Tibial nerve (tissue), 4 donors: Measurements from ENCODE around the gene TRIP11. TPM values are rescaled to one million over a fixed set of nuclear protein-coding genes. Genes with fewer than 3 reads are reported as not detected.

Experiments
- DNase-seq, 2 donors: peaks; one replicate each; pipeline ENCODE4 v3.0.0-alpha.2; 2019; ENCODE audit warnings: low spot score in 2 of 2
- H3K27ac ChIP-seq, 4 donors: fragments of 200-600 bp; sonication (generic) in 3 of 4; one replicate each; pipeline ENCODE4 v1.5.1; 2017 to 2019; ENCODE audit warnings: mild to moderate bottlenecking in 1 of 4
- H3K27me3 ChIP-seq, 2 donors: fragments of 200-600 bp; sonication (generic) in 1 of 2; one replicate each; pipeline versions ENCODE4 v1.5.1 to v1.6.0; 2017 to 2019
- H3K36me3 ChIP-seq, 3 donors: fragments of 200-600 bp; sonication (generic); one replicate each; pipeline ENCODE4 v1.5.1; 2018 to 2019
- H3K4me1 ChIP-seq, 4 donors: fragments of 200-600 bp; sonication (generic) in 3 of 4; one replicate each; pipeline ENCODE4 v1.5.1; 2017 to 2019
- H3K4me3 ChIP-seq, 4 donors: fragments of 200-600 bp; sonication (generic) in 3 of 4; one replicate each; pipeline ENCODE4 v1.5.1; 2017 to 2019; ENCODE audit warnings: mild to moderate bottlenecking in 1 of 4, moderate library complexity in 1 of 4
- H3K9me3 ChIP-seq, 4 donors: fragments of 200-600 bp; sonication (generic) in 3 of 4; one replicate each; pipeline ENCODE4 v1.5.1; 2017 to 2019
- CTCF ChIP-seq, 5 experiments: fragments of 200-600 bp in 3 of 5; fragments of 450-650 bp in 2 of 5; sonication (generic) in 3 of 5; IDR thresholded peaks; one replicate each; pipeline ENCODE4 v1.5.1; 2016 to 2019; ENCODE audit warnings: antibody characterized with exemption in 5 of 5, mild to moderate bottlenecking in 3 of 5, moderate library complexity in 2 of 5
- EP300 ChIP-seq, 2 donors: sonication (generic); formaldehyde crosslinking; IDR thresholded peaks; one replicate each; pipeline ENCODE4 v1.6.1; 2017; ENCODE audit warnings: antibody characterized with exemption in 2 of 2, mild to moderate bottlenecking in 1 of 2
- POLR2A ChIP-seq, 2 donors: fragments of 450-650 bp; IDR thresholded peaks; one replicate each; pipeline ENCODE4 v1.6.1; 2017; ENCODE audit warnings: antibody characterized with exemption in 2 of 2, mild to moderate bottlenecking in 2 of 2, moderate library complexity in 2 of 2
- WGBS, 2 donors: methylation state at CpG; one replicate each; pipeline ENCODE4 v1.1.5; 2018; 5-methylcytosine and 5-hydroxymethylcytosine counted together
- total RNA-seq, 4 donors: library from RNA; depleted of rRNA; stranded (reverse); fragments of >200 nt; gene quantifications; one replicate each; pipeline ENCODE4 v1.1.0, GENCODE V29; 2016

The TRIP11 gene
- total RNA-seq, 4 donors from 2014 or later: 26.9 to 33.5 (median 33.3) TPM

GRCh38 chr14:91997492-91997891 lies 42.4 kb downstream of the TRIP11 start:
- peak overlapping the region in 2 of 4 donors; percentile 4 to 56 for H3K27ac ChIP-seq

GRCh38 chr14:91996948-91997371 lies 42.9 kb downstream of the TRIP11 start:
- H3K4me1 ChIP-seq: peaks cover 0 to 16% (median 0%) of the 10 kb centered on the region in 4 donors
- DNase-seq: peak in 1 of 2 donors; percentile 20
- no peaks in the 10 kb centered on the region for H3K27me3 ChIP-seq
- no peak overlapping the region for H3K4me3 ChIP-seq
- peaks cover 0 to 48% (median 0%) of the 10 kb centered on the region in 3 donors for H3K36me3 ChIP-seq
- no peaks in the 10 kb centered on the region for H3K9me3 ChIP-seq
- peak overlapping the region in 1 of 4 donors; percentile 56 for H3K27ac ChIP-seq
- WGBS, 2 donors: 22 to 27% methylated on average over 2 of the region's 2 CpGs
- TF ChIP-seq CTCF (IDR thresholded peaks at IDR 0.05) (peak; percentile 47 to 74 (median 58)), EP300 (IDR thresholded peaks at IDR 0.05) (no peak), POLR2A (IDR thresholded peaks at IDR 0.05) (no peak)

More at GRCh38 chr14:91997492-91997891, 42.4 kb downstream of the TRIP11 start:
- Histone ChIP-seq H3K27me3 (no peaks in the 10 kb centered on the region), H3K4me1 (peaks cover 0 to 16% (median 0%) of the 10 kb centered on the region in 4 donors), H3K4me3 (no peak overlapping the region), H3K36me3 (peaks cover 0 to 43% (median 0%) of the 10 kb centered on the region in 3 donors), H3K9me3 (no peaks in the 10 kb centered on the region)
- DNase-seq: no peak
- no peak for TF ChIP-seq EP300 (IDR thresholded peaks at IDR 0.05)
- no peak for TF ChIP-seq POLR2A (IDR thresholded peaks at IDR 0.05)
- TF ChIP-seq CTCF (IDR thresholded peaks at IDR 0.05): no peak

GRCh38 chr14:91987192-91987591 lies 52.7 kb downstream of the TRIP11 start:
- no peak overlapping the region for H3K27ac ChIP-seq
- TF ChIP-seq EP300 (IDR thresholded peaks at IDR 0.05) (no peak), POLR2A (IDR thresholded peaks at IDR 0.05) (no peak), CTCF (IDR thresholded peaks at IDR 0.05) (no peak)
- DNase-seq: no peak

GRCh38 chr14:91985521-91986255 lies 54.2 kb downstream of the TRIP11 start:
- Histone ChIP-seq H3K36me3 (peaks cover 0 to 39% (median 7%) of the 10 kb centered on the region in 3 donors), H3K4me1 (peaks cover 0 to 20% (median 0%) of the 10 kb centered on the region in 4 donors), H3K27me3 (no peaks in the 10 kb centered on the region), H3K9me3 (no peaks in the 10 kb centered on the region), H3K4me3 (no peak overlapping the region), H3K27ac (peak overlapping the region in 1 of 4 donors; percentile 9)
- DNase-seq: peak in 1 of 2 donors; percentile 27
- WGBS, 2 donors: 21 to 23% methylated on average over 4 of the region's 4 CpGs
- TF ChIP-seq EP300 (IDR thresholded peaks at IDR 0.05): no peak
- no peak for TF ChIP-seq POLR2A (IDR thresholded peaks at IDR 0.05)
- no peak for TF ChIP-seq CTCF (IDR thresholded peaks at IDR 0.05)

More at GRCh38 chr14:91987192-91987591, 52.7 kb downstream of the TRIP11 start:
- Histone ChIP-seq H3K4me1 (peaks cover 0 to 20% (median 0%) of the 10 kb centered on the region in 4 donors), H3K27me3 (no peaks in the 10 kb centered on the region), H3K36me3 (peaks cover 0 to 54% (median 7%) of the 10 kb centered on the region in 3 donors), H3K9me3 (no peaks in the 10 kb centered on the region), H3K4me3 (no peak overlapping the region)
- WGBS, 2 donors: 86 to 90% methylated on average over 3 of the region's 3 CpGs

- no peak for DNase-seq
- Histone ChIP-seq H3K9me3 (no peaks in the 10 kb centered on the region), H3K27ac (no peak overlapping the region), H3K4me1 (peaks cover 0 to 26% (median 0%) of the 10 kb centered on the region in 4 donors), H3K36me3 (peaks cover 0 to 34% (median 7%) of the 10 kb centered on the region in 3 donors), H3K27me3 (no peaks in the 10 kb centered on the region), H3K4me3 (no peak overlapping the region)
- TF ChIP-seq POLR2A (IDR thresholded peaks at IDR 0.05): no peak
- TF ChIP-seq CTCF (IDR thresholded peaks at IDR 0.05): no peak
- TF ChIP-seq EP300 (IDR thresholded peaks at IDR 0.05): no peak
- 81 to 82% methylated on average over 4 of the region's 4 CpGs for WGBS, 2 donors
Observed at GRCh38 chr14:91985008-91985407, 54.9 kb downstream of the TRIP11 start.
